Esophagus muscularis mucosa (tissue), 4 donors: Measurements from ENCODE around the gene AXL. TPM values are rescaled to one million over a fixed set of nuclear protein-coding genes. Genes with fewer than 3 reads are reported as not detected.

Experiments
- DNase-seq: peaks from one replicate; pipeline ENCODE4 v3.0.0-alpha.2; 2017; ENCODE audit errors: extremely low spot score
- H3K27ac ChIP-seq, 4 donors: fragments of 200-600 bp; sonication (generic); replicated peaks in 1 of 4; 1 replicate in 3 of 4; 2 replicates in 1 of 4; pipeline ENCODE4 v1.5.1; 2016 to 2019; ENCODE audit warnings: mild to moderate bottlenecking in 1 of 4
- H3K27me3 ChIP-seq, 4 donors: fragments of 200-600 bp; sonication (generic); one replicate each; pipeline versions ENCODE4 v1.5.1 to v1.6.0; 2016 to 2019
- H3K36me3 ChIP-seq, 4 donors: fragments of 200-600 bp; sonication (generic); one replicate each; pipeline ENCODE4 v1.5.1; 2016 to 2019
- H3K4me1 ChIP-seq, 4 donors: fragments of 200-600 bp; sonication (generic); one replicate each; pipeline ENCODE4 v1.5.1; 2016 to 2019
- H3K4me3 ChIP-seq, 4 donors: fragments of 200-600 bp; sonication (generic); 1 replicate in 2 of 4; 2 replicates in 2 of 4; pipeline ENCODE4 v1.5.1; 2016 to 2019; ENCODE audit warnings: mild to moderate bottlenecking in 4 of 4, moderate library complexity in 1 of 4
- H3K9me3 ChIP-seq, 4 donors: fragments of 200-600 bp; sonication (generic); 1 replicate in 3 of 4; 2 replicates in 1 of 4; pipeline ENCODE4 v1.5.1; 2016 to 2019
- EP300 ChIP-seq: sonication (generic); formaldehyde crosslinking; IDR thresholded peaks from one replicate; pipeline ENCODE4 v1.6.1; 2017; ENCODE audit warnings: antibody characterized with exemption
- POLR2A ChIP-seq: fragments of 450-650 bp; IDR thresholded peaks from one replicate; pipeline ENCODE4 v1.6.1; 2017; ENCODE audit warnings: antibody characterized with exemption, moderate library complexity, mild to moderate bottlenecking, low read depth
- POLR2AphosphoS5 ChIP-seq, 2 donors: sonication (generic); formaldehyde crosslinking; IDR thresholded peaks; one replicate each; pipeline ENCODE4 v1.6.1; 2017; ENCODE audit warnings: antibody characterized with exemption in 2 of 2
- WGBS: methylation state at CpG from one replicate; pipeline ENCODE4 v1.1.5; 2018; 5-methylcytosine and 5-hydroxymethylcytosine counted together
- intact Hi-C: fragments of 100-400 bp; cut with DNase I; formaldehyde crosslinking; loops from one replicate; pipeline ENCODE4 v1.15.1; 2023
- total RNA-seq, 4 donors: library from RNA; depleted of rRNA; stranded (reverse); fragments of >200 nt; gene quantifications; one replicate each; pipeline versions ENCODE4 v1.1.0 to v1.2.1, GENCODE V29; 2016
- TF ChIP-seq, protein P1 (sequence below), 3 experiments: fragments of 200-600 bp in 2 of 3; fragments of 450-650 bp in 1 of 3; sonication (generic) in 2 of 3; IDR thresholded peaks; one replicate each; pipeline ENCODE4 v1.5.1; 2017 to 2019; ENCODE audit warnings: antibody characterized with exemption in 3 of 3, mild to moderate bottlenecking in 2 of 3, moderate library complexity in 1 of 3

Gene AXL
- total RNA-seq, 4 donors from 2014 or later, result 112 to 243 (median 172) TPM

DNA sequence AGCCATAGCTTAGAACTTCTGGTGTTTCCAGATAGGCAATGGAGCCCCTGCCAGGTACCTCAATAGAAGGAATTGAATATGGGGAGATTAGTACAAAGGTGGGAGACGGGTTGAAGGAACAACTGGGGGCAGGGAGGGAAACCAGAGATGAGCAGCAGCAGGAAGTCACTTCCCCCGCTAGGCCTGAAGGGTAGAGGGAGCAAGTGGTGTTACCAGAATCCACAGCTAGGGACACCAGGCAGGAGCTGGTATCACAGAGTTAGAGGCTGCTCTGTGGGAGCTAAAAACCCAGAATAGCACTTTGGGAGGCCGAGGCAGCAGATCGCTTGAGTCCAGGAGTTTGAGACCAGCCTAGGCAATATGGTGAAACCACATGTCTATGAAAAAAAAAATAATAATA is 29.9 kb downstream of the AXL start:
- Histone ChIP-seq H3K27me3 (no peaks in the 10 kb centered on the region), H3K27ac (no peak overlapping the region), H3K9me3 (no peaks in the 10 kb centered on the region), H3K4me1 (no peaks in the 10 kb centered on the region), H3K36me3 (peaks cover 71 to 99% (median 83%) of the 10 kb centered on the region in 4 donors), H3K4me3 (no peak overlapping the region)
- intact Hi-C loops, result no loop called here
- no peak for DNase-seq
- WGBS, result 95% methylated on average over 4 of the region's 4 CpGs
- no peak for TF ChIP-seq POLR2AphosphoS5 (IDR thresholded peaks at IDR 0.05)

DNA sequence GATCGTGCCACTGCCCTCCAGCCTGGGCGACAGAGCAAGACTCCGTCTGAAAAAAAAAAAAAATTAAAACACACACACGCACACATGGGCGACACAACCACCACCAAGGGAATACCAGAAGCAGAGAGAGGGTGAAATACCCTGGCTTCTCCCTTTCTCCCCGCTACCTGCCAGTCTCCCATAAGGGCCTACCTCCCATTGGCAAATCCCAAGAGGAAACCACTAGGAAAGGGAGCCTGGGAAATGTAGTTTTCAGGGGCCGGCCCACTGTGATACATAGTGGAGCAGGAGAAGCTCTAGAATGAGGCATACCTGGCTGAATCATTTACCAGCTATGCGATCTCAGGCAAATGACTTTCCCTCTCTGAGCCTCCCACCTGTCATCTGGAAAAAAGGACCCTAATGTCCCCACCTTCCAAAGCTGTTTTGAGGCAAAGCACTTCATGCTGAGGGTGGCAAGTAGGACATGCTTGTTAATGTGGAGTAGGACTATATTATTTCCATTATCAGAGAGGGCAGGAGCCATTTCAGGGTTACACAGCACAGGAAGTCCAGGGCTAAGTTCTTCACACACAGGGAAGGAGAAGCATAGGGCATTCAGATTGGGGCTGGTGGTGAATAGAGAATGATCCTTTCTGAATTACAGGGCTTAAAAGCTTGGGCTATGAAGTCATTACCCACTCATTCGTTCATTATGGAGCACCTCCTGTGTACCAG is 30.8 kb downstream of the AXL start:
- Histone ChIP-seq H3K27ac (no peak overlapping the region), H3K9me3 (no peaks in the 10 kb centered on the region), H3K4me1 (no peaks in the 10 kb centered on the region), H3K27me3 (no peaks in the 10 kb centered on the region), H3K4me3 (no peak overlapping the region), H3K36me3 (peaks cover 62 to 99% (median 79%) of the 10 kb centered on the region in 4 donors)
- intact Hi-C loops, result no loop called here
- no peak for TF ChIP-seq POLR2A
- TF ChIP-seq, protein P1, sequence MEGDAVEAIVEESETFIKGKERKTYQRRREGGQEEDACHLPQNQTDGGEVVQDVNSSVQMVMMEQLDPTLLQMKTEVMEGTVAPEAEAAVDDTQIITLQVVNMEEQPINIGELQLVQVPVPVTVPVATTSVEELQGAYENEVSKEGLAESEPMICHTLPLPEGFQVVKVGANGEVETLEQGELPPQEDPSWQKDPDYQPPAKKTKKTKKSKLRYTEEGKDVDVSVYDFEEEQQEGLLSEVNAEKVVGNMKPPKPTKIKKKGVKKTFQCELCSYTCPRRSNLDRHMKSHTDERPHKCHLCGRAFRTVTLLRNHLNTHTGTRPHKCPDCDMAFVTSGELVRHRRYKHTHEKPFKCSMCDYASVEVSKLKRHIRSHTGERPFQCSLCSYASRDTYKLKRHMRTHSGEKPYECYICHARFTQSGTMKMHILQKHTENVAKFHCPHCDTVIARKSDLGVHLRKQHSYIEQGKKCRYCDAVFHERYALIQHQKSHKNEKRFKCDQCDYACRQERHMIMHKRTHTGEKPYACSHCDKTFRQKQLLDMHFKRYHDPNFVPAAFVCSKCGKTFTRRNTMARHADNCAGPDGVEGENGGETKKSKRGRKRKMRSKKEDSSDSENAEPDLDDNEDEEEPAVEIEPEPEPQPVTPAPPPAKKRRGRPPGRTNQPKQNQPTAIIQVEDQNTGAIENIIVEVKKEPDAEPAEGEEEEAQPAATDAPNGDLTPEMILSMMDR (IDR thresholded peaks at IDR 0.05), result no peak
- TF ChIP-seq EP300, result no peak
- TF ChIP-seq POLR2AphosphoS5 (IDR thresholded peaks at IDR 0.05), result no peak
- 87% methylated on average over 9 of the region's 9 CpGs for WGBS
- no peak for DNase-seq

DNA sequence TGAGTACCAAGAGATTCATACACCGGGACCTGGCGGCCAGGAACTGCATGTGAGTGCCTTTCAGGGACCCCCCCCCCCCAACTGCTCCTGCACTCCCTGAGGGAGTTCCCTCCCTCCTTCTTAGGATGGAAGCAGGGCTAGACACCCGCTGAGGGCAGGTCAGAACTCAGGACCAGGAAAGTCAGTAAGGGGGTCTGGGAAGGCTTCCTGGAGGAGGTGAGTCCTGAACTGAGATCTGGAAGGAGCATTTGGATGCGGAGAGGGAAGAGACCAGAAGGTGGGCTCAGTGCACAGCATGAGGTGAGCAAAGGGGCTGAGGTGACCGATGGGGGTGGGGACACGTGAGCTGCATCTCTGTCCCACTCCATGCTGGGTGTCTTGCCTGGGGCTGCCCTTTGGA is 34.6 kb downstream of the AXL start:
- Histone ChIP-seq H3K36me3 (peaks cover 68 to 100% (median 88%) of the 10 kb centered on the region in 4 donors), H3K4me3 (no peak overlapping the region), H3K4me1 (no peaks in the 10 kb centered on the region), H3K27me3 (no peaks in the 10 kb centered on the region), H3K9me3 (no peaks in the 10 kb centered on the region), H3K27ac (no peak overlapping the region)
- no peak for DNase-seq
- WGBS, result 91% methylated on average over 6 of the region's 6 CpGs
- intact Hi-C loops, result no loop called here
- TF ChIP-seq, protein P1 (IDR thresholded peaks at IDR 0.05), result no peak
- TF ChIP-seq EP300, result no peak
- TF ChIP-seq POLR2AphosphoS5 (IDR thresholded peaks at IDR 0.05), result no peak
- TF ChIP-seq POLR2A, result no peak

DNA sequence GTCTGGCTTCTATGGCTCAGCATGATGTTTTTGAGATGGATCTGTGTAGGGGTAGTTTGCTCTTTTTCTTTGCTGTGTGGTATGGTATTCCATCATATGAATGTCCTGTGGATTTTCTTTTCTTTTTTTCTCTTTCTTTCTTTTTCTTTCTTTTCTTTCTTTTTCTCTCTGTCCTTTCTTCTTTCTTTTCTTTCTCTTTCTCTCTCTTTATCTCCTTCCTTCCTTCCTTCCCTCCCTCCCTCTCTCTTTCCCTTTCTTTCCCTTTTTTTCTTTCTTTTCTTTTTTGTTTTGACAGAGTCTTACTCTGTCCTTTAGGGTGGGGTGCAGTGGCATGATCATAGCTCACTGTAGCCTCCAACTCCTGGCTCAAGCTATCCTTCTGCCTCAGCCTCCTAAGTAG is 36.1 kb downstream of the AXL start:
- H3K36me3 ChIP-seq, result peaks cover 66 to 100% (median 90%) of the 10 kb centered on the region in 4 donors
- no peaks in the 10 kb centered on the region for H3K9me3 ChIP-seq
- intact Hi-C loops, result no loop called here
- H3K4me3 ChIP-seq, result no peak overlapping the region
- no peak overlapping the region for H3K27ac ChIP-seq
- H3K27me3 ChIP-seq, result no peaks in the 10 kb centered on the region
- no peak for DNase-seq
- no peaks in the 10 kb centered on the region for H3K4me1 ChIP-seq
- no peak for TF ChIP-seq EP300
- TF ChIP-seq, protein P1 (IDR thresholded peaks at IDR 0.05), result no peak
- TF ChIP-seq POLR2A, result no peak
- TF ChIP-seq POLR2AphosphoS5 (IDR thresholded peaks at IDR 0.05), result no peak

DNA sequence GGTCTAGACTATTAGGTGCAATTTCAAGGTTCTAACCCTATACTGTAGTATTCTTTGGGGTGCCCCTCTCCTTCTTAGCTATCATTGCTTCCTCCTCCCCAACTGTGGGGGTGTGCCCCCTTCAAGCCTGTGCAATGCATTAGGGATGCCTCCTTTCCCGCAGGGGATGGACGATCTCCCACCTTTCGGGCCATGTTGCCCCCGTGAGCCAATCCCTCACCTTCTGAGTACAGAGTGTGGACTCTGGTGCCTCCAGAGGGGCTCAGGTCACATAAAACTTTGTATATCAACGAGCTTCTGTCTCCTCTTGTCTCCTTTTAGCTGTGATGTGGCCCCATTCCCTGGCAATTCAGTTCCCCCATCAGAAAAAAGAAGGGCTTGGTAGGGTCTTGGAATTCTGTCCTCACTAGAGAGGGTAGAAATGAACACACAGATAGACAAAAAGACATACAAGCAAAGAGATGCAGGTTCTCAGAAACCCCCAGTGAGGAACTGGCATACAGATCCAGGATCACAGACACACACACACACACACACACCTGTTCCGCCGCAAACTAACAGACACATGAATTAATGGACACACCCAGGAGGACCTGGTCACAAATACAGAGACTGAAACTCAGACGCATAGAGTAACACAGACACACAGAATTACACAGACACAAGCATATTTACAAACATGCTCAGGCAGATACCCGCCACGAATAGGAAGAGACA is 42.6 kb downstream of the AXL start:
- H3K9me3 ChIP-seq, result no peaks in the 10 kb centered on the region
- H3K36me3 ChIP-seq, result peaks cover 32 to 38% (median 33%) of the 10 kb centered on the region in 4 donors
- H3K4me3 ChIP-seq, result peak overlapping the region; percentile 58 to 83 (median 66)
- H3K27ac ChIP-seq, result peak overlapping the region; percentile 94 to 99 (median 96)
- H3K4me1 ChIP-seq, result peaks cover 21 to 28% (median 25%) of the 10 kb centered on the region in 4 donors
- 53% methylated on average over 10 of the region's 10 CpGs for WGBS
- TF ChIP-seq, protein P1 (IDR thresholded peaks at IDR 0.05), result no peak
- TF ChIP-seq POLR2A (no peak), POLR2AphosphoS5 (IDR thresholded peaks at IDR 0.05) (no peak), EP300 (no peak)
- no peak for DNase-seq
- H3K27me3 ChIP-seq, result no peaks in the 10 kb centered on the region
- intact Hi-C loops, result loop anchor here (1.0 kb wide), 1 partner anchor 57 kb away; no protein-coding TSS in a partner anchor
